SKM-1 treated with dmso at 0.1 percent for 144 hours (cell line): Measurements from ENCODE around the gene LDLRAD4.

Experiments
- DNase-seq: peaks from one replicate; lab custom pipeline; 2025; ENCODE audit not compliant: unreplicated experiment; lab: John Stamatoyannopoulos, UW

The LDLRAD4 gene

DNA sequence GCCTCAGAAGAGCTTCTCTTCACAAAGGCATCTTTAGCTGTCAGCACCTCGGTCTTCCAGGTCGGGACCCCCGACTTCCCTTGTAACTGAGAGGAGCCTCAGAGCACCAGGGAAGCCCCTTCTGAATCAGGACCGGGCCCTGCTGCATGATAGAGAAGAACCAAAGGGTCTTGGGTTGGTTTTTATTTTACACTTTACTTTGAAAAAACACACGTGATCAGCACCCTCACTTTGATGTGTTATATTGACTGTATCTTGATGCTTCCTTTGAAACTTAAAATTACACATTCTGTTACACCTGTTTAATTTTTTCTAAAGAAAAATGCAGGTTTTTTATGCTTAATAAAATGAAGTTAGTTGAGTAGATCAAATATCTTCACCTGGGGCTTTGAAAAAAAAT is 305.5 kb downstream of the LDLRAD4 start:
- no peak for DNase-seq

GRCh38 chr18:13524811-13525210 is 306.3 kb downstream of the LDLRAD4 start:
- no peak for DNase-seq

DNA sequence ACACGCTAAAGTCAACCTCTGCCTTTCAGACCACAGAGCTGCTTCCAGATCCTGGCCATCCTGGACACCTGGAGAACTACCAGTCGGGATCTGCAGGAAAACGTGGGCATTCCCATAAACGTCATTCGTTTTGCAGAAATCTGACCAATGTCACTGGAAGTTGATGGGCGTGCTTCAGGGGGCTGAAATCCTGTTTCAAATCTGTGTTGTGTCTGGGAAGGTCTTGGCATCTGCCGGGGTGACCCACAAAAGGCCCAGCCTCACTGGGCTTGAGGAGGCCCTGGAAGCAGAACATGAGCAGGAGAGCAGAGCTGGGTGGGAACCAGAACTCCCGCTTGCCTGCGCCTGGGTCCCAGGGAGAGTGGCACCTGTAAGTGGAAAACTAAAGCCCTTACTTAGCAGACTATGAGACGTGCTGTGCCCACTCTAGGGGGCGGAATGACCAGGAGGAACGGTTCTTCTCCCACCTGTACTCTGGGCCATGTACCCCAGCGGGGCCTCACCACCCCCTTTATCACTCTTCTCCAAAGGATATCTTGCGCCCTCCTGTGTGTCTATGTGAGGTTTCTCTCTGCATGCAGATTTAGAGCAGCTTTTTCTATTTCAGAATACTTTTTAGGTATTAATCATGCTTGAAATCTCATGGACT is 306.9 kb downstream of the LDLRAD4 start:
- DNase-seq, result no peak

DNA sequence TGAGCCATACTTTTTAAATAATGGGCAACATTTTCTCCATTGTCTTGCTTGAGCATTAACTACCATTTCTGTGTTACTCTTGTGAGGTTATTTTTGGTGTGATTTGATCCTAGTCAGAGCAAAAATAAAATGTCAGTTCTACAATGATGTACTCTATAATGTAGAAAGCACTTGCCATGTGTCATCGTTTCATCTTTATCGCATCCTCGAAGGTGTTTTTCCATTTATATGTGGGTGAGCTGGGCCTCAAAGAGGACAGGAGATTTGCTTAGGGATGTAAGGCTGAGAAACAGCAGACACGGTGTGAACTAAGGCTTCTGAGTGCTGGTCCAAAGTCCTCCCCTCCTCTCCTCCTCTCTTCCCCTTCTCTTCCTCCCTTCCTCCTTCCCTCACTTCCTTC is 308.0 kb downstream of the LDLRAD4 start:
- no peak for DNase-seq

DNA sequence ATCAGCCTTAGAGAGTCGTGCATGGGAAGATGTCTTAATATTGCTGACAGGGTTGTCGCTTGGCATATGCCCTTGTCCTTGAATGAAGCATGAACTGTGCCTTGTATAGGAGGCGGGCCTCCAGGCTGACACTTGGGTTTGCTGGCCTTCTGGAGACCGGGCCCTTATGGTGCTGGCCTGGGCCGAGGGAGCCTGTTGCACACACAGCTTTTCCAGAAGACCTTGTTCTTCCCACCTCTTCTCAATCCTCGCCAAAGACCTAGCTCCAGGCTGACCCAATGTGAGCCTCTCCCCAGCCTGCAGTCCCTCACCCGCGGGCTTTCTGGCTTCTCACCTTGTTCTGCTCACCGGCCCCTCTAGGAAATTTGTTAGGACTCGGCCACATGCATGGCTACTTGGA is 308.7 kb downstream of the LDLRAD4 start:
- no peak for DNase-seq

DNA sequence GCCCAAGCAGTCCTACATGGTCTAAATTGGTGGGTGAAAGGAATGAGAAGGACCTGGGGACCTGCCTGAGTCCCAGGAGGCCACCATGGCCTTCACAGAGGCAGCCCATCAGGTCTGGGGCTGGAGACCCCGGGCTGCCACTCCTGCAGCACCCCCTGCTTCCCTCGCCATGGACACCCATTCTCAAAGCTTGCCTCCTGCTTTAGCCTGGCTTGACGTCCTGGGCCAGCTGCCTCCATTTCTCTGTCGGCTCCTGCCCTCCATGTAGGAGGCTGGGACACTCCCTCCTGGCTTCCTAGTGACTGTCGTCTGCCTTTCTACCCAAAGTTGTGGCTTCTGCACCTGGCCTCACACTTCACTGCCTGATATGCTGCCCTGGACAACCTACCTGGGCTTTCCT is 309.2 kb downstream of the LDLRAD4 start:
- DNase-seq, result no peak

DNA sequence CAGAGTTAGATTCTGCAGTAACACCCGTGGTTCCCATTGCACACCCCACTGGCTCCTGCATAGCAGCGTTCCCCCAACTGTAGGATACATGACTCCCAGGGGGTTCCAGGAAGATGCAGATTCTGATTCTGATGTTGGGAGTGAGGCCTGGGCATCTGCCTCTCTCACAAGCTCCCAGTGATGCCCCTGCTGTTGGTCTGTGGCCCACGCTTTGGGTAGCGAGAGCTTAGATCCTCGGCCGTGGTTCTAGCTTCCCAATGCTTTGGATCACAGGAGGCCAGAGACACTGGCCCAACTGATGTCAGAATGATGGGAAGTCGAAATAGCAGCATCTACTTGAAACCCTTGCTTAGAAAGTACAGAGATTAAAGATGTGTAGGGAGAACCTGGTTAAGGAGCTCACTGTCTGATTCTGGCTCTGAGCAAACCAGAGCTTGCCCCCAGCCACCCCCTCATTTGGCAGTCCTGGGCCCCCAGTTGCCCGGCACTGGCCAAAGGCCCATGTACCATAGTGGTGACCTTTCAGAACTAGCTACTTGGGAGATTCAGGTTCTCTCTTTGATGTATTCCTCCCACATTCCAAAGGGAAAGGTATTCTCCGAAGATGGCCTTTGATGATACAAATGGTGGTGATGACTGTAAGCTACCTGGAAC is 310.3 kb downstream of the LDLRAD4 start:
- no peak for DNase-seq

GRCh38 chr18:13530033-13530878 is 311.7 kb downstream of the LDLRAD4 start:
- DNase-seq, result no peak

GRCh38 chr18:13530879-13531387 is 312.4 kb downstream of the LDLRAD4 start:
- DNase-seq, result no peak

DNA sequence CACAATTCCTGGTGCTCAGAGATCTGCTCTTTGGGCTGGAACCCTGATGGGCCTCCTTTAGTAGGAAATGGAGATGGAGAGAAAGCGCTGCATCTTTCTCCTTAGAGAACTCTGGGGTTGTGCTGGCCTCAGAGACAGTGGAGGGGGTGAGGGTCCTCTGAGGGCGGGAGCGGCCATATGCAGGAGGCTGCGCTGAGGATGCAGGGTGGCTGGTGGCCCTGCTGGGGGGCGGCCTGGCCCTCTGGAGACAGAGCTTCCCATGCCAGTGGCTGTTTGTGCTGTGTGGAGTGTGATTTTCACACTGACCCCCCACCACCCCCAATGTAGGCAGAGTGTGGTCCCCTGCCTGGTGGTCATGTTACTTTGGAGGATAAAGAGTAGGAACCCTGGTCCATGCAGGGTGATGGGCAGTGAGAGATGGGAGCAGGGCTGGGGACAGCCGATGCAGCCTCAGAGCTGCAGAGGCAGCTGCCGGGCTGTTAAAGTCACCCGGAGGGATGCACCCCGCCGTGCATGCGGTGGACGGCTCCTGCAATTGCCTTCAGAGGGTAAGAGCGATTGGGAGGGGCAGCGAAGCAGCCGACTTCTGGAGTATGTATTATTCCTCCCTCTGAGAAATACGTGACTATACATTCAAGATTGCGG is 313.2 kb downstream of the LDLRAD4 start:
- DNase-seq, result no peak

- no peak for DNase-seq
Observed at GRCh38 chr18:13532406-13533075, 314.0 kb downstream of the LDLRAD4 start.

GRCh38 chr18:13534631-13535030 is 316.1 kb downstream of the LDLRAD4 start:
- DNase-seq, result no peak

DNA sequence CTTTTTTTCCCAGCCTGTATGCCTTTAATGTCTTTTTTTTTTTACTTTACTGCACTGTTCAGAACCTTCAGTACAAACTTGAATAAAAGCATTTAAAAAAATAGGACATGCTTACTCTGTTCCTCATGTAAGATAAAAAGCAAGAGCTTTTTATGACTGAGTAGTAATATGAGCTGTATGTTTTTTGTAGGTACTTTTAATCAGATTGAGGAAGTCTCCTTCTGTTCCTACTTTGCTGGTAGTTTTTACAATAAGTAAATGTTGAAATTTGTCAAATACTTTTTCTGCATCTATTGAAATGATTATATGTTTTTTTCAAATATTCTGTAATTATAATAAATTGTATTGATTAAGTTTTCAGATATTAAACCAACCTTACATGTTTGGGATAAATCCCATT is 318.0 kb downstream of the LDLRAD4 start:
- no peak for DNase-seq

DNA sequence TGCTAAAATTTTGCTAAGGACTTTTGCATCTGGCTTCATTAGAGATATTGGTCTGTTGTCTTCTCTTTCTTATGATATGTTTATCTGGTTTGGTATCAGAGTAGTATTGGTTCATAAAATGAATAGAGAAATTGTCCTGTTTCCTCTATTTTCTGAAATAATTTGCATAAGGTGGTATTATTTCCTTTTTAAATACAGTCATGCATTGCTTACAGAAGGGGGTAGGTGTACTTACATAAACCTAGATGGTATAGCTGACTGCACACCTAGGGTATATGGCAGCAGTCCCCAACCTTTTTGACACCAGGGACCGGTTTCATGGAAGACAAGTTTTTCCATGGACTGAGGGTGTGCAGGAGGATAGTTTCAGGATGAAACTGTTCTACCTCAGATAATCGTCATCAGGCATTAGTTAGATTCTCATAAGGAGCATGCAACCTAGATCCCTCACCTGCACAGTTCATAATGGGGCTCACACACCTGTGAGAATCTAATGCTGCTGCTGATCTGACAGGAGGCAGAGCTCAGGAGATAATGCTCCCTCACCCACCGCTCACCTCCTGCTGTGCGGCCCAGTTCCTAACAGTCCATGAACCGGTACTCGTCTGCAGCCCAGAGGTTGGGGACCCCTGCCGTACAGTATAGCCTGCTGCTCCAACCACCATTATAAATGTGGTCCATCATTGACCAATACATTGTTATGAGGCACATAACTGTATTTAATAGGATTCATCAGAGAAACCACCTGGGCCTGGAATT is 318.6 kb downstream of the LDLRAD4 start:
- no peak for DNase-seq

DNA sequence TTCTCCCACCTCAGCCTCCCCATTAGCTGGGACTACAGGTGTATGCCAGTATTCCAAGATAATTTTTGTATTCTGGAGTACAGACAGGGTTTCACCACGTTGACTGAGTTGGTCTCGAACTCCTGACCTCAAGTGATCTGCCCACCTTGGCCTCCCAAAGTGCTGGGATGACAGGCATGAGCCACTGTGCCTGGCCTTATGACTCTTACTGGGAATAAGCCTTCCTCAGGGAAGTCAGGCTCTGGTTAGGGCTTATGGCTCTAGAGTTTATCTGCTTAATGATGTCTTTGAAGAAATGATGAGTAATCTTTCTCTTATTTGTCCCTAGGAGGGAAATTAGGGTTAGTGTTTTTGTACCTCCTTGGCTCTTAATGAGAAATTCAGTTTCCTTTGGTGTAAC is 320.1 kb downstream of the LDLRAD4 start:
- no peak for DNase-seq

DNA sequence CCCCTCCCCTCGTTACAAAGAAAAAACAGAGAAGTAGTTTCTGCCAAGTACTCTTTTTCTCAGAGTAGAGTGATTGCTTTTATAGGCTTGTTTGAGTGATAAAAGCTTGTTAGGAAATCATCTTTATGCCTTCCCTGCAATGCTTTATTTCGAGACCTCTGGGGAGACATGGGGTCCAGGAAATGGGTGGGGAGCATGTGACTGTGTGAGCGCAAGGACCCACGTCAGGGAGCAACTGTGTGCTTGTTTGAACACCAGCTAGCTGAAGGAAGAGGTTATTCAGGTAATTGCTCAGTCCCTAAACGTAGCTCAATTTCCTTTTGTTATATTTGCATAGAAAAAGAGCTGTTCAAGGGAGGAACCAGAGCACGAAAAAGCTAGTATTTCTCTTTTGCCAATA is 320.5 kb downstream of the LDLRAD4 start:
- DNase-seq, result no peak

DNA sequence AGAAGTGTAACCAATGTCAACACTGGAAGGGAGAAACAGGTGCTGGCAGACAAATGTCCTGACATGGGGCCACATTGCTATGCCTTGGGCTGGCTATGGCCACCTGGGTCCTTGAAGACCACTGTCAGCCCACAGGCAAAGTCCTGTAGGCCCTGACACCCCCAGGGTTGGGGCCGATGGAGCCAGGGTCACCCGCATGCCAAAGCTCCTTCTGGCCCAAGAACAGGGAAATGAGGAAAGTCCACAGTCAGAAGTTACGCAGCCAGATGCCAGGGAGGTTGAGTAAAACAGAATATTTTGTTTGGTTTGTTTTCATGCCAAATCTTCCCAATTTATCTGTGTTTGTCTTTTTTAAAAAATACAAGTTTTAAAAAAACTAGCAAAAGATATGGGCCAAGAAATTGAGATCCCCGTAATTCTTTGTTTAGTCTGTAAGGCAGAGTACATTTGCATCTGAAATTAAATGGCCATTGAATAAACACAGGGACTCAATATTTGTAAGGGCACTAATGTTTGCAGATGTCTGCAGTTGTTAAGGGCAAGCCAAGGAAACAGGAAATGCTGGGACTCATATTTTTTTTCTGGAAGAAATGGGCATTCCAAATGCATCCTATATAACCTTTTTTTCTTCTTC is 321.4 kb downstream of the LDLRAD4 start:
- DNase-seq, result no peak

DNA sequence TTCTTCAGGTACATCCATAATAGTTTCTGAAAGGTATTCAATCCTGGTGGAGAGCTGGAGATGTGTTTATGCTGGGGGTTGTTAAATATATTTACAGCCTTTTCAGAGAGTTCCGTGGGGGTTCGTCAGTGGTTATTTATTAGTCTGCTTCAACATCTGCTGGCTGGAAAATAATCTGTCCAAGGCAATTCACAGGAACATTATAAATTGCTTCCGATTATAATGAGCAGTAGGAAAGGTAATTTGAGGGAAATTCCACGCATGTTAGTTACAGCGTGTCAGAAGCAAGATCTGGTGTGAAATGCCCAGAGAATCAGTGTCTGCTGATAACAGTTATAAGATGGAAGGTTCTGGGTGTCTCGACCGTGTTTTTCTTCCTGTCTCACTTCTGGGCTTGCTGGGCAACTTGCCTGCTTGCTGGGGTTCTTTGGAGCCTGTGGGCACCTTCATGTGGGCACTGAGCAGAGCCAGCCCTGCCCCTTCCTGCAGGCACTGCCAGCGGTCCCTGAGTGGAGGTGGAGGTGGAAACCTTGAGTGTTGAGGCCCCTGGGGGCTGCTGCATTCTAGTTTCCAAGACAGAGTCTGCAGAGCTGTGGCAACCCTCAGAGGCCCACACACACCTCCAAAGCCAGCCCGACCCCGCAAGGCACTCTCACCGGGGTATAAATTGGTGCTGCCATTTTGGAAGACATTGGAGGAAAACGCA is 322.1 kb downstream of the LDLRAD4 start:
- DNase-seq, result no peak
